ENCODE measurements around the gene NTSR1. TPM values are rescaled to one million over a fixed set of nuclear protein-coding genes. Genes with fewer than 3 reads are reported as not detected.

NTSR1 gene
- total and polyA plus RNA-seq, 2 of the 8 experiments (the other 6 are each of a cell fraction or from before 2014, with no cell fraction given): 0.53 to 0.89 TPM

- Histone ChIP-seq H3K23me2 (ENCODE audit: low read depth, low read length) (no peaks in the 10 kb centered on the region), H2AFZ (ENCODE audit: low read length) (no peak overlapping the region), H3K4me1 (replicated peaks in 1 of 4; ENCODE audit: control insufficient read depth in 3 of 4, insufficient read depth in 4 of 4, low read length in 3 of 4) (peaks cover 0 to 11% (median 5%) of the 10 kb centered on the region in 4 experiments; a peak in 5 of 7 replicates), H2BK120ac (replicated peaks; ENCODE audit: low read depth, low read length) (no peak overlapping the region), H2BK5ac (ENCODE audit: low read depth, low read length) (no peak overlapping the region), H2BK15ac (ENCODE audit: low read length) (peak overlapping the region; percentile 61; the same call in 1 of the 2 replicates), H4K91ac (replicated peaks; ENCODE audit: insufficient read length, low read length) (no peak overlapping the region), H3K23ac (ENCODE audit: insufficient read length) (no peak overlapping the region), H4K5ac (ENCODE audit: insufficient read length, low read depth, low read length) (no peak overlapping the region), H3K14ac (ENCODE audit: insufficient read length) (no peak overlapping the region), H3K36me3 (ENCODE audit: control insufficient read depth in 2 of 4, insufficient read depth in 4 of 4, low read length in 3 of 4) (no peaks in the 10 kb centered on the region), H3K79me1 (ENCODE audit: low read depth, low read length) (no peaks in the 10 kb centered on the region), H3K9ac (replicated peaks in 1 of 4; ENCODE audit: extremely low read depth in 1 of 4, low read depth in 3 of 4, low read length in 3 of 4) (no peak overlapping the region), H2AK5ac (ENCODE audit: low read depth, low read length) (no peak overlapping the region), H4K20me1 (replicated peaks in 1 of 2; ENCODE audit: control insufficient read depth in 1 of 2, insufficient read depth in 2 of 2, low read length in 2 of 2) (no peaks in the 10 kb centered on the region), H3K4me2 (ENCODE audit: insufficient read depth in 1 of 2, low read depth in 2 of 2, low read length in 2 of 2) (no peak overlapping the region), H4K8ac (ENCODE audit: extremely low read depth, insufficient read depth, low read length) (0 out of 2 replicates have a peak overlapping the region, but pooled peaks have one; percentile 57), H2BK12ac (ENCODE audit: low read depth, low read length) (no peak overlapping the region), H3K4me3 (ENCODE audit: extremely low read depth in 1 of 4, insufficient read depth in 2 of 4, low read depth in 3 of 4, low read length in 4 of 4) (no peak overlapping the region), H3K27ac (ENCODE audit: low read depth, low read length) (no peak overlapping the region), H3K79me2 (ENCODE audit: control insufficient read depth in 1 of 2, insufficient read depth in 2 of 2, low read length in 2 of 2) (no peaks in the 10 kb centered on the region), H3K27me3 (replicated peaks in 1 of 4; ENCODE audit: control insufficient read depth in 3 of 4, extremely low read depth in 1 of 4, insufficient read depth in 3 of 4, low read length in 3 of 4) (no peaks in the 10 kb centered on the region; a peak in 2 of 7 replicates), H2BK20ac (ENCODE audit: low read length) (no peak overlapping the region), H3K56ac (replicated peaks; ENCODE audit: insufficient read length, low read depth, low read length) (no peak overlapping the region), H3K9me3 (ENCODE audit: insufficient read depth in 2 of 2, low read depth in 1 of 2, low read length in 1 of 2) (no peaks in the 10 kb centered on the region), H3K18ac (ENCODE audit: extremely low read depth, low read length) (no peak overlapping the region), H3K4ac (replicated peaks; ENCODE audit: insufficient read length, low read depth, low read length) (no peak overlapping the region)
- CTCF ChIA-PET (ENCODE audit: partially characterized antibody): interaction anchor here (0.8 to 1.7 kb wide), 4 partner anchors 14 to 47 kb away, joined by 3 to 6 read pairs (median 4); partner anchors contain the start of gene NTSR1
- FAIRE-seq (no peak), DNase-seq (ENCODE audit: low read depth in 1 of 2, low spot score in 2 of 2) (no peak)
- no peak for TF ChIP-seq TAF1 (IDR thresholded peaks at IDR 0.05; ENCODE audit: low read depth, low read length)
- TF ChIP-seq JUN (IDR thresholded peaks at IDR 0.05; ENCODE audit: low read depth, low read length): no peak
- no peak for TF ChIP-seq KDM1A (IDR thresholded peaks at IDR 0.05; ENCODE audit: borderline replicate concordance, low read length)
- TF ChIP-seq BCL11A (IDR thresholded peaks at IDR 0.05; ENCODE audit: low read depth in 2 of 2, low read length in 2 of 2): no peak
- no peak for TF ChIP-seq TCF12 (IDR thresholded peaks at IDR 0.05; ENCODE audit: low read depth, low read length)
- POLR2A ChIA-PET (ENCODE audit: partially characterized antibody): no interaction called here
- WGBS, 2 experiments (ENCODE audit: extremely low coverage in 1 of 2, insufficient coverage in 1 of 2, insufficient read length in 1 of 2, insufficient replicate concordance in 2 of 2, low coverage in 1 of 2, low lambda C conversion rate in 2 of 2, missing lambda C conversion rate in 1 of 2): 87% methylated on average over 6 of the region's 6 CpGs; no CpG with 5 or more reads in 1 of the 2 experiments
Measured at GRCh38 chr20:62744741-62745191, 36.1 kb downstream of the NTSR1 start.
